Measurements from ENCODE around the gene MYO19. TPM values are rescaled to one million over a fixed set of nuclear protein-coding genes. Genes with fewer than 3 reads are reported as not detected.

The MYO19 gene
- total RNA-seq, 1 donor from 2014 or later = 72.4 TPM

- TF ChIP-seq EZH2phosphoT487 (IDR thresholded peaks at IDR 0.05) = no peak
- TF ChIP-seq CTCF (IDR thresholded peaks at IDR 0.05) = no peak
- TF ChIP-seq EZH2 (IDR thresholded peaks at IDR 0.05) = no peak
- peaks cover 22% of the 10 kb centered on the region for H3K36me3 Mint-ChIP-seq
These were observed 33.3 kb downstream of the MYO19 start for GRCh38 chr17:36501351-36501750.

GRCh38 chr17:36500745-36501225, 33.9 kb downstream of the MYO19 start:
- H3K27ac ChIP-seq = no peak overlapping the region
- no peaks in the 10 kb centered on the region for H3K9me3 Mint-ChIP-seq
- no peaks in the 10 kb centered on the region for H3K27me3 ChIP-seq
- H3K4me3 ChIP-seq = no peak overlapping the region
- H3K79me2 ChIP-seq (ENCODE audit: low read depth) = no peaks in the 10 kb centered on the region
- peaks cover 10% of the 10 kb centered on the region for H4K20me1 ChIP-seq (ENCODE audit: low read depth)
- H3K27me3 Mint-ChIP-seq (ENCODE audit: insufficient read depth, low read depth) = peaks cover 4% of the 10 kb centered on the region
- no peak overlapping the region for H3K9ac ChIP-seq
- H3K36me3 Mint-ChIP-seq = peaks cover 21% of the 10 kb centered on the region
- H3K4me1 Mint-ChIP-seq = peaks cover 19% of the 10 kb centered on the region
- TF ChIP-seq EZH2phosphoT487 (IDR thresholded peaks at IDR 0.05) = no peak
- no peak for TF ChIP-seq CTCF (IDR thresholded peaks at IDR 0.05)
- no peak for TF ChIP-seq EZH2 (IDR thresholded peaks at IDR 0.05)
- H3K36me3 ChIP-seq = no peaks in the 10 kb centered on the region
- H3K4me3 Mint-ChIP-seq = no peak overlapping the region
- no peak overlapping the region for H3K27ac Mint-ChIP-seq
- no peak for DNase-seq (ENCODE audit: low spot score)
- H3K4me1 ChIP-seq = peaks cover 2% of the 10 kb centered on the region
- H3K9me3 ChIP-seq (ENCODE audit: low read depth) = no peaks in the 10 kb centered on the region
- H3F3A ChIP-seq (ENCODE audit: low read depth) = peaks cover 23% of the 10 kb centered on the region
- H3K4me2 ChIP-seq = no peak overlapping the region
- no peak overlapping the region for H2AFZ ChIP-seq (replicated peaks)

More at GRCh38 chr17:36501351-36501750, 33.3 kb downstream of the MYO19 start:
- H3K4me1 Mint-ChIP-seq = peaks cover 14% of the 10 kb centered on the region
- Histone ChIP-seq H3K4me2 (no peak overlapping the region), H3K9ac (no peak overlapping the region), H3K36me3 (no peaks in the 10 kb centered on the region), H3K4me1 (no peaks in the 10 kb centered on the region), H3K4me3 (no peak overlapping the region), H3F3A (ENCODE audit: low read depth) (peaks cover 17% of the 10 kb centered on the region), H3K79me2 (ENCODE audit: low read depth) (no peaks in the 10 kb centered on the region), H2AFZ (replicated peaks) (no peak overlapping the region), H3K9me3 (ENCODE audit: low read depth) (no peaks in the 10 kb centered on the region), H3K27me3 (no peaks in the 10 kb centered on the region), H4K20me1 (ENCODE audit: low read depth) (peaks cover 4% of the 10 kb centered on the region), H3K27ac (no peak overlapping the region)
- H3K4me3 Mint-ChIP-seq = no peak overlapping the region
- H3K27ac Mint-ChIP-seq = no peak overlapping the region
- H3K27me3 Mint-ChIP-seq (ENCODE audit: insufficient read depth, low read depth) = peaks cover 4% of the 10 kb centered on the region
- no peaks in the 10 kb centered on the region for H3K9me3 Mint-ChIP-seq
- no peak for DNase-seq (ENCODE audit: low spot score)

GRCh38 chr17:36498560-36499300, 35.9 kb downstream of the MYO19 start:
- H3K36me3 ChIP-seq = no peaks in the 10 kb centered on the region

More at GRCh38 chr17:36498560-36499300, 35.9 kb downstream of the MYO19 start:
- H3K4me2 ChIP-seq = no peak overlapping the region
- H3K27ac Mint-ChIP-seq = peak overlapping the region; percentile 16
- H3K4me1 ChIP-seq = peaks cover 13% of the 10 kb centered on the region
- H3K4me1 Mint-ChIP-seq = peaks cover 39% of the 10 kb centered on the region
- H3K9ac ChIP-seq = no peak overlapping the region
- no peak for DNase-seq (ENCODE audit: low spot score)
- no peaks in the 10 kb centered on the region for H3K27me3 Mint-ChIP-seq (ENCODE audit: insufficient read depth, low read depth)
- H3K79me2 ChIP-seq (ENCODE audit: low read depth) = no peaks in the 10 kb centered on the region
- peaks cover 24% of the 10 kb centered on the region for H3K36me3 Mint-ChIP-seq
- no peak for TF ChIP-seq EZH2 (IDR thresholded peaks at IDR 0.05)
- no peak for TF ChIP-seq EZH2phosphoT487 (IDR thresholded peaks at IDR 0.05)
- no peak for TF ChIP-seq CTCF (IDR thresholded peaks at IDR 0.05)
- no peak overlapping the region for H3K27ac ChIP-seq
- H3K9me3 ChIP-seq (ENCODE audit: low read depth) = no peaks in the 10 kb centered on the region
- H3K9me3 Mint-ChIP-seq = no peaks in the 10 kb centered on the region
- H3K27me3 ChIP-seq = no peaks in the 10 kb centered on the region
- no peak overlapping the region for H2AFZ ChIP-seq (replicated peaks)
- no peak overlapping the region for H3K4me3 ChIP-seq
- H3F3A ChIP-seq (ENCODE audit: low read depth) = peaks cover 43% of the 10 kb centered on the region
- peaks cover 30% of the 10 kb centered on the region for H4K20me1 ChIP-seq (ENCODE audit: low read depth)
- no peak overlapping the region for H3K4me3 Mint-ChIP-seq
